ENCODE measurements around the gene GNAZ.

- TF ChIP-seq EZH2 (IDR thresholded peaks at IDR 0.05; ENCODE audit: low read depth) = no peak
- no peak for TF ChIP-seq CTCF (conservative IDR thresholded peaks at IDR 0.05)
Measured at GRCh38 chr22:23044570-23044969, 25.7 kb upstream of the GNAZ start.
